H1 (cell line): ENCODE data around the gene ARHGAP27. TPM values are rescaled to one million over a fixed set of nuclear protein-coding genes. Genes with fewer than 3 reads are reported as not detected.

Source experiments
- CTCF ChIA-PET: fragments of 300-600 bp; sonication (Branson Sonifier 250); formaldehyde crosslinking; loops from one replicate; lab custom pipeline; 2021; ENCODE audit not compliant: partially characterized antibody; lab: Charles Lee
- POLR2A ChIA-PET: fragments of 300-600 bp; sonication (Branson Sonifier 250); formaldehyde crosslinking; loops from one replicate; lab custom pipeline; 2021; ENCODE audit warnings: inconsistent platforms; ENCODE audit not compliant: partially characterized antibody; lab: Charles Lee
- DNase-seq, 2 experiments: peaks; one replicate each; pipeline versions ENCODE4 v3.0.0 to v3.0.0-alpha.2; 2010 to 2022; ENCODE audit warnings: low spot score in 2 of 2, low read depth in 1 of 2, mixed read lengths in 1 of 2
- FAIRE-seq: peaks from 2 replicates; lab custom pipeline; 2011; peaks lifted over from hg19 to GRCh38; lab: Jason Lieb, UNC
- H2AFZ ChIP-seq: 2 replicates; pipeline ENCODE4 v1.8.1; 2012; ENCODE audit warnings: low read length, inconsistent platforms
- H2AK5ac ChIP-seq: 2 replicates; pipeline ENCODE4 v1.6.1; 2013; ENCODE audit warnings: low read depth, low read length
- H2BK120ac ChIP-seq: replicated peaks from 2 replicates; pipeline ENCODE3; 2013; ENCODE audit warnings: low read depth, low read length, inconsistent platforms
- H2BK12ac ChIP-seq: 2 replicates; pipeline ENCODE4 v1.6.1; 2013; ENCODE audit warnings: low read depth, low read length
- H2BK15ac ChIP-seq: 2 replicates; pipeline ENCODE4 v1.6.1; 2013; ENCODE audit warnings: low read length
- H2BK20ac ChIP-seq: 2 replicates; pipeline ENCODE4 v1.6.1; 2013; ENCODE audit warnings: low read length
- H2BK5ac ChIP-seq: 2 replicates; pipeline ENCODE4 v1.6.1; 2013; ENCODE audit warnings: low read depth, low read length
- H3K14ac ChIP-seq: 2 replicates; pipeline ENCODE4 v1.6.1; 2013; ENCODE audit warnings: inconsistent platforms; ENCODE audit not compliant: insufficient read length
- H3K18ac ChIP-seq: 2 replicates; pipeline ENCODE4 v1.6.1; 2013; ENCODE audit warnings: low read length; ENCODE audit errors: extremely low read depth
- H3K23ac ChIP-seq: 2 replicates; pipeline ENCODE4 v1.6.1; 2013; ENCODE audit warnings: inconsistent platforms; ENCODE audit not compliant: insufficient read length
- H3K23me2 ChIP-seq: 2 replicates; pipeline ENCODE4 v1.6.1; 2013; ENCODE audit warnings: low read depth, low read length
- H3K27ac ChIP-seq: 2 replicates; pipeline ENCODE4 v1.6.1; 2011; ENCODE audit warnings: low read depth, low read length, inconsistent platforms
- H3K27me3 ChIP-seq, 4 experiments: replicated peaks in 1 of 4; 1 replicate in 1 of 4; 2 replicates in 3 of 4; pipeline versions ENCODE4 v1.6.1 to v1.8.1; 2011 to 2013; ENCODE audit warnings: low read length in 3 of 4, mild to moderate bottlenecking in 3 of 4, inconsistent platforms in 2 of 4, mixed read lengths in 2 of 4, moderate library complexity in 1 of 4; ENCODE audit not compliant: control insufficient read depth in 3 of 4, insufficient read depth in 3 of 4; ENCODE audit errors: extremely low read depth in 1 of 4
- H3K36me3 ChIP-seq, 4 experiments: 2 replicates each; pipeline versions ENCODE4 v1.6.1 to v1.8.1; 2011 to 2013; ENCODE audit warnings: mild to moderate bottlenecking in 4 of 4, low read length in 3 of 4, moderate library complexity in 2 of 4, control low read depth in 1 of 4, inconsistent platforms in 1 of 4; ENCODE audit not compliant: insufficient read depth in 4 of 4, control insufficient read depth in 2 of 4
- H3K4ac ChIP-seq: replicated peaks from 2 replicates; pipeline ENCODE3; 2013; ENCODE audit warnings: low read length, low read depth, mixed read lengths, inconsistent platforms; ENCODE audit not compliant: insufficient read length
- H3K4me1 ChIP-seq, 4 experiments: replicated peaks in 1 of 4; 1 replicate in 1 of 4; 2 replicates in 3 of 4; pipeline versions ENCODE4 v1.6.1 to v1.8.1; 2011 to 2013; ENCODE audit warnings: low read length in 3 of 4, inconsistent platforms in 2 of 4, mixed read lengths in 1 of 4; ENCODE audit not compliant: insufficient read depth in 4 of 4, control insufficient read depth in 3 of 4
- H3K4me2 ChIP-seq, 2 experiments: 2 replicates each; pipeline versions ENCODE4 v1.6.1 to v1.8.1; 2011 to 2013; ENCODE audit warnings: low read depth in 2 of 2, low read length in 2 of 2, control low read depth in 1 of 2, inconsistent platforms in 1 of 2, mild to moderate bottlenecking in 1 of 2; ENCODE audit not compliant: insufficient read depth in 1 of 2
- H3K4me3 ChIP-seq, 4 experiments: fragments of 200-600, 300-600 bp in 1 of 4; sonication (generic), shearing (Covaris generic), sonication (Bioruptor Twin) in 1 of 4; 2 replicates each; pipeline versions ENCODE4 v1.5.1 to v1.8.1; 2011 to 2016; ENCODE audit warnings: low read length in 4 of 4, low read depth in 3 of 4, control low read depth in 2 of 4, inconsistent platforms in 2 of 4, mild to moderate bottlenecking in 2 of 4, mixed read lengths in 1 of 4, moderate library complexity in 1 of 4; ENCODE audit not compliant: insufficient read depth in 2 of 4; ENCODE audit errors: extremely low read depth in 1 of 4
- H3K56ac ChIP-seq: replicated peaks from 2 replicates; pipeline ENCODE3; 2013; ENCODE audit warnings: low read depth, mild to moderate bottlenecking, mixed read lengths, low read length, inconsistent platforms; ENCODE audit not compliant: insufficient read length
- H3K79me1 ChIP-seq: 2 replicates; pipeline ENCODE4 v1.6.1; 2013; ENCODE audit warnings: low read depth, low read length, control low read depth
- H3K79me2 ChIP-seq, 2 experiments: 2 replicates each; pipeline versions ENCODE4 v1.6.1 to v1.8.1; 2012 to 2013; ENCODE audit warnings: low read length in 2 of 2, mild to moderate bottlenecking in 2 of 2, inconsistent platforms in 1 of 2; ENCODE audit not compliant: insufficient read depth in 2 of 2, control insufficient read depth in 1 of 2
- H3K9ac ChIP-seq, 4 experiments: replicated peaks in 1 of 4; 1 replicate in 1 of 4; 2 replicates in 3 of 4; pipeline versions ENCODE4 v1.6.1 to v1.8.1; 2011 to 2013; ENCODE audit warnings: low read depth in 3 of 4, low read length in 3 of 4, control low read depth in 2 of 4, mild to moderate bottlenecking in 2 of 4, moderate library complexity in 2 of 4, inconsistent platforms in 1 of 4; ENCODE audit errors: extremely low read depth in 1 of 4
- H3K9me3 ChIP-seq, 2 experiments: 2 replicates each; pipeline versions ENCODE4 v1.6.1 to v1.8.1; 2012 to 2013; ENCODE audit warnings: mild to moderate bottlenecking in 2 of 2, moderate library complexity in 2 of 2, control low read depth in 1 of 2, inconsistent platforms in 1 of 2, low read depth in 1 of 2, low read length in 1 of 2, mixed read lengths in 1 of 2; ENCODE audit not compliant: insufficient read depth in 2 of 2
- H4K20me1 ChIP-seq, 2 experiments: replicated peaks in 1 of 2; 2 replicates each; pipeline versions ENCODE3 to v1.8.1; 2011 to 2013; ENCODE audit warnings: inconsistent platforms in 2 of 2, low read length in 2 of 2, mild to moderate bottlenecking in 1 of 2; ENCODE audit not compliant: insufficient read depth in 2 of 2, control insufficient read depth in 1 of 2
- H4K5ac ChIP-seq: 2 replicates; pipeline ENCODE4 v1.6.1; 2013; ENCODE audit warnings: low read length, low read depth, mixed read lengths, inconsistent platforms; ENCODE audit not compliant: insufficient read length
- H4K8ac ChIP-seq: 2 replicates; pipeline ENCODE4 v1.8.0; 2013; ENCODE audit warnings: mild to moderate bottlenecking, moderate library complexity, low read length, inconsistent platforms; ENCODE audit not compliant: insufficient read depth; ENCODE audit errors: extremely low read depth
- H4K91ac ChIP-seq: replicated peaks from 2 replicates; pipeline ENCODE3; 2013; ENCODE audit warnings: low read length, mixed read lengths, inconsistent platforms; ENCODE audit not compliant: insufficient read length
- CHD2 ChIP-seq: IDR thresholded peaks from 2 replicates; pipeline ENCODE4 v1.6.1; 2012; ENCODE audit warnings: low read length, improper control_type of control experiment
- EGR1 ChIP-seq: IDR thresholded peaks from 2 replicates; pipeline ENCODE4 v1.6.1; 2011; ENCODE audit warnings: low read depth, low read length, borderline replicate concordance
- KDM1A ChIP-seq: fragments of 200-600, 300-600 bp; sonication (generic); IDR thresholded peaks from 2 replicates; pipeline ENCODE4 v1.7.1; 2016; ENCODE audit warnings: mild to moderate bottlenecking, low read length, borderline replicate concordance
- SIRT6 ChIP-seq: IDR thresholded peaks from one replicate; pipeline ENCODE4 v1.7.1; 2012; ENCODE audit warnings: low read length, inconsistent platforms
- WGBS, 2 experiments: shearing (Covaris generic) in 1 of 2; methylation state at CpG; one replicate each; pipeline versions ENCODE4 v1.1.6 to v1.1.7; 2013 to 2015; ENCODE audit warnings: low lambda C conversion rate in 2 of 2, mixed read lengths in 2 of 2, inconsistent platforms in 1 of 2, low coverage in 1 of 2, missing lambda C conversion rate in 1 of 2; ENCODE audit not compliant: insufficient replicate concordance in 2 of 2, insufficient coverage in 1 of 2, insufficient read length in 1 of 2; ENCODE audit errors: extremely low coverage in 1 of 2, missing lambda C conversion rate in 1 of 2; 5-methylcytosine and 5-hydroxymethylcytosine counted together
- polyA plus RNA-seq, 7 experiments: library from polyadenylated mRNA; depleted of rRNA in 3 of 7; stranded (reverse) in 5 of 7; unstranded in 2 of 7; fragments of >200 nt in 5 of 7; fragments of 200-250 nt in 2 of 7; gene quantifications; 1 replicate in 5 of 7; 2 replicates in 1 of 7; 4 replicates in 1 of 7; pipeline versions ENCODE4 v1.2.1 to v1.2.3, GENCODE V29; 2011 to 2013; ENCODE audit warnings: missing spikeins in 2 of 7, mixed read lengths in 2 of 7
- total RNA-seq: library from RNA; stranded (reverse); fragmentation: NEBNext Ultra II Directional; extraction: Animal tissue kit (Norgen Biotek cat#: 25700); gene quantifications from 2 replicates; pipeline ENCODE4 v1.2.1, GENCODE V29; 2021

ARHGAP27 gene
- total and polyA plus RNA-seq, 2 of the 8 experiments (the other 6 are each of a cell fraction or from before 2014, with no cell fraction given) = 11.6 to 13.1 TPM

- CTCF ChIA-PET = interaction anchor here (0.7 to 4.8 kb wide), 5 partner anchors 13 to 362 kb away, joined by 3 to 39 read pairs (median 4); no protein-coding TSS in a partner anchor
- WGBS, 2 experiments = 97% methylated on average over 4 of the region's 5 CpGs; no CpG with 5 or more reads in 1 of the 2 experiments
- FAIRE-seq (no peak), DNase-seq (no peak)
- POLR2A ChIA-PET = interaction anchor here (1.3 kb wide), 1 partner anchor 16 kb away, joined by 3 read pairs; no protein-coding TSS in a partner anchor
- H2AK5ac ChIP-seq = no peak overlapping the region
- H2BK5ac ChIP-seq = no peak overlapping the region
- H3K56ac ChIP-seq = no peak overlapping the region
- no peak overlapping the region for H3K4ac ChIP-seq
- H2BK120ac ChIP-seq = no peak overlapping the region
- H4K8ac ChIP-seq = no peak overlapping the region; the same call in 1 of the 2 replicates
- no peak overlapping the region for H3K18ac ChIP-seq
- H2BK15ac ChIP-seq = no peak overlapping the region
- 0 out of 2 replicates have a peak overlapping the region, but pooled peaks have one; percentile 15 for H2BK20ac ChIP-seq
- no peak overlapping the region for H3K23ac ChIP-seq
- H3K9ac ChIP-seq = no peak overlapping the region
- H4K20me1 ChIP-seq = peaks cover 0 to under 1% of the 10 kb centered on the region in 2 experiments
- H2AFZ ChIP-seq = no peak overlapping the region
- H2BK12ac ChIP-seq = 0 out of 2 replicates have a peak overlapping the region, but pooled peaks have one; percentile 23
- H3K9me3 ChIP-seq = no peaks in the 10 kb centered on the region
- H3K27me3 ChIP-seq = no peaks in the 10 kb centered on the region
- H3K4me1 ChIP-seq = peaks cover 0 to 26% (median 13%) of the 10 kb centered on the region in 4 experiments; a peak in 6 of 7 replicates
- no peaks in the 10 kb centered on the region for H3K79me2 ChIP-seq
- H3K23me2 ChIP-seq = peaks cover 2% of the 10 kb centered on the region; the same call in 1 of the 2 replicates
- H3K79me1 ChIP-seq = peaks cover 6% of the 10 kb centered on the region; the same call in 1 of the 2 replicates
- H4K5ac ChIP-seq = no peak overlapping the region
- TF ChIP-seq KDM1A (no peak), CHD2 (no peak), EGR1 (no peak), SIRT6 (no peak)
- no peak overlapping the region for H3K4me3 ChIP-seq
- H3K14ac ChIP-seq = no peak overlapping the region
- no peak overlapping the region for H3K4me2 ChIP-seq
- H3K36me3 ChIP-seq = no peaks in the 10 kb centered on the region
- no peak overlapping the region for H3K27ac ChIP-seq
- H4K91ac ChIP-seq = peak overlapping the region; percentile 35
Measured at GRCh38 chr17:45409659-45410076, 23.0 kb downstream of the ARHGAP27 start.
